Neural progenitor cell (in vitro differentiated cells): ENCODE data around the gene TRAF2.

Experiments
- EZH2 ChIP-seq: fragments of 200-600 bp; sonication (generic); IDR thresholded peaks from 2 replicates; pipeline ENCODE4 v1.6.1; 2017; ENCODE audit warnings: antibody characterized with exemption, mild to moderate bottlenecking, moderate library complexity
- EZH2phosphoT487 ChIP-seq: fragments of 200-600 bp; sonication (generic); IDR thresholded peaks from 2 replicates; pipeline ENCODE4 v1.6.1; 2017; ENCODE audit warnings: antibody characterized with exemption
- TF ChIP-seq, protein P1 (sequence below): fragments of 200-600 bp; sonication (generic); IDR thresholded peaks from 2 replicates; pipeline ENCODE4 v1.5.1; 2017; ENCODE audit warnings: antibody characterized with exemption, mild to moderate bottlenecking

DNA sequence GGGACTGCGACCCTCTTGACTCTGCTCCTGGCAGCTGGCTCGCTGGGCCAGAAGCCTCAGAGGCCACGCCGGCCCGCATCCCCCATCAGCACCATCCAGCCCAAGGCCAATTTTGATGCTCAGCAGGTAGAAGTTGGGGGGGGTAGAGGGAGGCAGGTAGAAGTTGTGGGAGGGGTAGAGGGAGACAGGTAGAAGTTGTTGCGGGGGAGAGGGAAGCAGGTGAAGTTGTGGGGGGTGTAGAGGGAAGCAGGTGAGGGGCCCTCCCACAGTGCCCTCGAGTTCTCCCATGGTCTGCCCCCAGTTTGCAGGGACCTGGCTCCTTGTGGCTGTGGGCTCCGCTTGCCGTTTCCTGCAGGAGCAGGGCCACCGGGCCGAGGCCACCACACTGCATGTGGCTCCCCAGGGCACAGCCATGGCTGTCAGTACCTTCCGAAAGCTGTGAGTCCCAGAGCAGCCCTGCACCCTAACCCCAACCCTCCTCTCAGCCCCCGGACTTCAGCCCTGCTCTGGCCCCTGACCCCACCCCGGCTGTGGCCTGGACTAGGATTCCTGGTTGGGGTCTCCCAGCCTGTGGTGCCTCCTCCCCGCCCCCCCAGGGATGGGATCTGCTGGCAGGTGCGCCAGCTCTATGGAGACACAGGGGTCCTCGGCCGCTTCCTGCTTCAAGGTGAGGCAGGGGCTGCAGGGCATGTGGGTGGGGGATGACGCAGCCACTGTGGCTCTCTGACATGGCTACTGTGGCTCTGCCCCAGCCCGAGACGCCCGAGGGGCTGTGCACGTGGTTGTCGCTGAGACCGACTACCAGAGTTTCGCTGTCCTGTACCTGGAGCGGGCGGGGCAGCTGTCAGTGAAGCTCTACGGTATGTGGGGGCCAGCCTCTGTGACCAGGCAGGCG, 59.3 kb downstream of the TRAF2 start:
- TF ChIP-seq EZH2phosphoT487 (no peak), EZH2 (no peak)
- TF ChIP-seq, protein P1, sequence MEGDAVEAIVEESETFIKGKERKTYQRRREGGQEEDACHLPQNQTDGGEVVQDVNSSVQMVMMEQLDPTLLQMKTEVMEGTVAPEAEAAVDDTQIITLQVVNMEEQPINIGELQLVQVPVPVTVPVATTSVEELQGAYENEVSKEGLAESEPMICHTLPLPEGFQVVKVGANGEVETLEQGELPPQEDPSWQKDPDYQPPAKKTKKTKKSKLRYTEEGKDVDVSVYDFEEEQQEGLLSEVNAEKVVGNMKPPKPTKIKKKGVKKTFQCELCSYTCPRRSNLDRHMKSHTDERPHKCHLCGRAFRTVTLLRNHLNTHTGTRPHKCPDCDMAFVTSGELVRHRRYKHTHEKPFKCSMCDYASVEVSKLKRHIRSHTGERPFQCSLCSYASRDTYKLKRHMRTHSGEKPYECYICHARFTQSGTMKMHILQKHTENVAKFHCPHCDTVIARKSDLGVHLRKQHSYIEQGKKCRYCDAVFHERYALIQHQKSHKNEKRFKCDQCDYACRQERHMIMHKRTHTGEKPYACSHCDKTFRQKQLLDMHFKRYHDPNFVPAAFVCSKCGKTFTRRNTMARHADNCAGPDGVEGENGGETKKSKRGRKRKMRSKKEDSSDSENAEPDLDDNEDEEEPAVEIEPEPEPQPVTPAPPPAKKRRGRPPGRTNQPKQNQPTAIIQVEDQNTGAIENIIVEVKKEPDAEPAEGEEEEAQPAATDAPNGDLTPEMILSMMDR = no peak
